ENCODE measurements around the gene GCNT1.

GRCh38 chr9:76462126-76462525, 3.1 kb downstream of the GCNT1 start:
- TF ChIP-seq, protein P1, sequence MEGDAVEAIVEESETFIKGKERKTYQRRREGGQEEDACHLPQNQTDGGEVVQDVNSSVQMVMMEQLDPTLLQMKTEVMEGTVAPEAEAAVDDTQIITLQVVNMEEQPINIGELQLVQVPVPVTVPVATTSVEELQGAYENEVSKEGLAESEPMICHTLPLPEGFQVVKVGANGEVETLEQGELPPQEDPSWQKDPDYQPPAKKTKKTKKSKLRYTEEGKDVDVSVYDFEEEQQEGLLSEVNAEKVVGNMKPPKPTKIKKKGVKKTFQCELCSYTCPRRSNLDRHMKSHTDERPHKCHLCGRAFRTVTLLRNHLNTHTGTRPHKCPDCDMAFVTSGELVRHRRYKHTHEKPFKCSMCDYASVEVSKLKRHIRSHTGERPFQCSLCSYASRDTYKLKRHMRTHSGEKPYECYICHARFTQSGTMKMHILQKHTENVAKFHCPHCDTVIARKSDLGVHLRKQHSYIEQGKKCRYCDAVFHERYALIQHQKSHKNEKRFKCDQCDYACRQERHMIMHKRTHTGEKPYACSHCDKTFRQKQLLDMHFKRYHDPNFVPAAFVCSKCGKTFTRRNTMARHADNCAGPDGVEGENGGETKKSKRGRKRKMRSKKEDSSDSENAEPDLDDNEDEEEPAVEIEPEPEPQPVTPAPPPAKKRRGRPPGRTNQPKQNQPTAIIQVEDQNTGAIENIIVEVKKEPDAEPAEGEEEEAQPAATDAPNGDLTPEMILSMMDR (IDR thresholded peaks at IDR 0.05 in 8 of 11, conservative IDR thresholded peaks at IDR 0.05 in 3 of 11): no peak
- TF ChIP-seq POLR2A (IDR thresholded peaks at IDR 0.05) (no peak), POLR2AphosphoS5 (IDR thresholded peaks at IDR 0.05) (no peak)

Measured in spleen (tissue), 7 donors.